Measurements from ENCODE around the gene CSNK1D. TPM values are rescaled to one million over a fixed set of nuclear protein-coding genes. Genes with fewer than 3 reads are reported as not detected.

The CSNK1D gene
- total RNA-seq, 4 donors from 2014 or later = 24.6 to 102 (median 57.1) TPM

DNA sequence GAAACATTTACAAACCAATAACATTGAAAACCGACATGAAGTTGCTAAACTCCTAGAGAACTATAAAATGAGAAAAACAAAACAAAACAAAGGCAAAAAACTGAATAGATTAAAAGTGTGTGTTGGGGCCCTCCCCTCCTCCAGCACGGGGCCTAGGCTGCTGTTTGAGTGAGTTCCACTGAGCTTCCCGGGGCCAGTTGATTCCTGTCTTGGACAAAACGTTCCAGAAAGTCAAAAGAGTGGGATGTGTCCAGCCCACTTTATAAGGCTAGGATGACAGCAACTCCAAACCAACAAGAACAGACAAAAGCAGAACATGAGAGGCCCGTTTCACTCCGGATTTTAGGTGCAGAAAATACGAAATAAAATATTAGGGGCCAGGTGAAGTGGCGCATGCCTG is 11.6 kb upstream of the CSNK1D start:
- intact Hi-C loops (cut with DNase I) = no loop called here
- no peak for DNase-seq
- WGBS, 2 donors = 29 to 32% methylated on average over 8 of the region's 8 CpGs
- no peak overlapping the region for H3K4me3 ChIP-seq
- H3K9me3 ChIP-seq = no peaks in the 10 kb centered on the region
- H3K27ac ChIP-seq = peak overlapping the region in 3 of 4 donors; percentile 45 to 72 (median 65)
- no peaks in the 10 kb centered on the region for H3K36me3 ChIP-seq
- no peak for TF ChIP-seq CTCF (IDR thresholded peaks at IDR 0.05)
- no peak for TF ChIP-seq POLR2A (IDR thresholded peaks at IDR 0.05)
- H3K27me3 ChIP-seq = no peaks in the 10 kb centered on the region
- H3K4me1 ChIP-seq = peaks cover 35 to 79% (median 37%) of the 10 kb centered on the region in 3 donors

- WGBS, 2 donors = 11 to 27% methylated on average over 5 to 9 of the region's 13 CpGs
- no peaks in the 10 kb centered on the region for H3K9me3 ChIP-seq
- intact Hi-C loops (cut with DNase I) = no loop called here
- DNase-seq = no peak
- peaks cover 32 to 68% (median 35%) of the 10 kb centered on the region in 3 donors for H3K4me1 ChIP-seq
- H3K36me3 ChIP-seq = no peaks in the 10 kb centered on the region
- no peaks in the 10 kb centered on the region for H3K27me3 ChIP-seq
- TF ChIP-seq POLR2A (IDR thresholded peaks at IDR 0.05) = no peak
- TF ChIP-seq CTCF (IDR thresholded peaks at IDR 0.05) = no peak
- peak overlapping the region in 2 of 4 donors; percentile 68 to 72 for H3K27ac ChIP-seq
- no peak overlapping the region for H3K4me3 ChIP-seq
Observed at GRCh38 chr17:82283208-82283749, 9.8 kb upstream of the CSNK1D start.

- no peaks in the 10 kb centered on the region for H3K36me3 ChIP-seq
- H3K27ac ChIP-seq = peak overlapping the region; percentile 68 to 72 (median 70)
- no peaks in the 10 kb centered on the region for H3K27me3 ChIP-seq
- H3K4me1 ChIP-seq = peaks cover 25 to 60% (median 28%) of the 10 kb centered on the region in 3 donors
- 39 to 42% methylated on average over 4 to 5 of the region's 25 CpGs for WGBS, 2 donors
- intact Hi-C loops (cut with DNase I) = no loop called here
- H3K4me3 ChIP-seq = no peak overlapping the region
- no peaks in the 10 kb centered on the region for H3K9me3 ChIP-seq
- no peak for DNase-seq
- TF ChIP-seq POLR2A (IDR thresholded peaks at IDR 0.05) (no peak), CTCF (IDR thresholded peaks at IDR 0.05) (no peak)
Observed at GRCh38 chr17:82282239-82283207, 9.0 kb upstream of the CSNK1D start.

GRCh38 chr17:82281502-82282238 is 8.2 kb upstream of the CSNK1D start:
- Histone ChIP-seq H3K9me3 (no peaks in the 10 kb centered on the region), H3K27ac (peak overlapping the region; percentile 68 to 72 (median 70)), H3K4me1 (peaks cover 24 to 52% (median 27%) of the 10 kb centered on the region in 3 donors), H3K27me3 (no peaks in the 10 kb centered on the region), H3K36me3 (no peaks in the 10 kb centered on the region), H3K4me3 (no peak overlapping the region)
- no peak for DNase-seq
- TF ChIP-seq CTCF (IDR thresholded peaks at IDR 0.05) (peak in 1 of 6 experiments; percentile 16), POLR2A (IDR thresholded peaks at IDR 0.05) (no peak)
- intact Hi-C loops (cut with DNase I) = no loop called here
- WGBS, 2 donors = 43 to 69% methylated on average over 12 to 19 of the region's 22 CpGs
